Smooth muscle cell (in vitro differentiated cells): ENCODE measurements around the gene NPAS2. TPM values are rescaled to one million over a fixed set of nuclear protein-coding genes. Genes with fewer than 3 reads are reported as not detected.

Source experiments
- DNase-seq: peaks from one replicate; lab custom pipeline; 2025; ENCODE audit not compliant: unreplicated experiment; lab: John Stamatoyannopoulos, UW
- H2AFZ ChIP-seq: fragments of 200-600 bp; sonication (generic); 2 replicates; pipeline ENCODE4 v1.6.0; 2016; ENCODE audit warnings: antibody characterized with exemption, low read depth, mild to moderate bottlenecking
- H3F3A ChIP-seq: fragments of 200-600 bp; sonication (generic); 2 replicates; pipeline ENCODE4 v1.6.0; 2017; ENCODE audit warnings: antibody characterized with exemption, low read depth
- H3K27ac ChIP-seq: fragments of 200-600 bp; sonication (generic); 2 replicates; pipeline ENCODE4 v1.5.1; 2016; ENCODE audit warnings: low read depth, mild to moderate bottlenecking
- H3K27me3 ChIP-seq: fragments of 200-600 bp; sonication (generic); 2 replicates; pipeline ENCODE4 v1.6.1; 2016; ENCODE audit warnings: low read depth, mild to moderate bottlenecking
- H3K36me3 ChIP-seq: fragments of 200-600 bp; sonication (generic); 2 replicates; pipeline ENCODE4 v1.5.1; 2016; ENCODE audit warnings: low read depth
- H3K4me1 ChIP-seq: fragments of 200-600 bp; sonication (generic); 2 replicates; pipeline ENCODE4 v1.5.1; 2016; ENCODE audit warnings: low read depth
- H3K4me2 ChIP-seq: fragments of 200-600 bp; sonication (generic); 2 replicates; pipeline ENCODE4 v1.6.0; 2016; ENCODE audit warnings: mild to moderate bottlenecking
- H3K4me3 ChIP-seq: fragments of 200-600 bp; sonication (generic); 2 replicates; pipeline ENCODE4 v1.5.1; 2016; ENCODE audit warnings: mild to moderate bottlenecking
- H3K79me2 ChIP-seq: fragments of 200-600 bp; sonication (generic); 2 replicates; pipeline ENCODE4 v1.6.0; 2016; ENCODE audit warnings: low read depth, mild to moderate bottlenecking
- H3K9ac ChIP-seq: fragments of 200-600 bp; sonication (generic); 2 replicates; pipeline ENCODE4 v1.6.0; 2016; ENCODE audit warnings: low read depth
- H3K9me3 ChIP-seq: fragments of 200-600 bp; sonication (generic); replicated peaks from 2 replicates; pipeline ENCODE4 v1.5.1; 2016; ENCODE audit warnings: low read depth
- H4K20me1 ChIP-seq: fragments of 200-600 bp; sonication (generic); 2 replicates; pipeline ENCODE4 v1.6.0; 2016; ENCODE audit warnings: low read depth
- CTCF ChIP-seq: fragments of 200-600 bp; sonication (generic); IDR thresholded peaks from 2 replicates; pipeline ENCODE4 v1.5.1; 2017; ENCODE audit warnings: borderline replicate concordance, mild to moderate bottlenecking, antibody characterized with exemption; ENCODE audit not compliant: insufficient read depth, poor library complexity, severe bottlenecking
- WGBS: methylation state at CpG from one replicate; pipeline ENCODE4 v1.1.7; 2016; ENCODE audit warnings: low lambda C conversion rate; 5-methylcytosine and 5-hydroxymethylcytosine counted together
- polyA plus RNA-seq: library from polyadenylated mRNA; unstranded; fragments of >200 nt; fragmentation: Nextera tagmentation; extraction: Ambion mirVana; gene quantifications from 2 replicates; pipeline ENCODE4 v1.2.1, GENCODE V29; 2016
- total RNA-seq: library from RNA; depleted of rRNA; stranded (reverse); fragments of >200 nt; gene quantifications from 2 replicates; pipeline ENCODE4 v1.2.3, GENCODE V29; 2014

The NPAS2 gene
- total and polyA plus RNA-seq, 2 experiments from 2014 or later: 20.2 to 20.7 TPM

- TF ChIP-seq CTCF: no peak
- Histone ChIP-seq H3K9me3 (no peaks in the 10 kb centered on the region), H3K4me2 (no peak overlapping the region), H3K36me3 (no peaks in the 10 kb centered on the region), H3K9ac (no peak overlapping the region), H4K20me1 (no peaks in the 10 kb centered on the region), H2AFZ (no peak overlapping the region), H3K4me3 (no peak overlapping the region), H3F3A (no peaks in the 10 kb centered on the region), H3K79me2 (no peaks in the 10 kb centered on the region), H3K27me3 (no peaks in the 10 kb centered on the region), H3K4me1 (no peaks in the 10 kb centered on the region), H3K27ac (no peak overlapping the region)
- 92% methylated on average over 15 of the region's 15 CpGs for WGBS
- no peak for DNase-seq
Observed at GRCh38 chr2:101032084-101032776, 212.3 kb downstream of the NPAS2 start.

- WGBS: 95% methylated on average over 2 of the region's 2 CpGs
Observed at GRCh38 chr2:101036562-101036961, 216.6 kb downstream of the NPAS2 start.

GRCh38 chr2:101037161-101037755, 217.3 kb downstream of the NPAS2 start:
- Histone ChIP-seq H3K79me2 (no peaks in the 10 kb centered on the region), H3K9ac (no peak overlapping the region), H3K9me3 (no peaks in the 10 kb centered on the region), H3K36me3 (no peaks in the 10 kb centered on the region), H3K27ac (no peak overlapping the region), H3K27me3 (no peaks in the 10 kb centered on the region), H3K4me1 (no peaks in the 10 kb centered on the region), H3K4me3 (no peak overlapping the region), H2AFZ (no peak overlapping the region), H3K4me2 (no peak overlapping the region), H4K20me1 (no peaks in the 10 kb centered on the region), H3F3A (no peaks in the 10 kb centered on the region)
- no peak for TF ChIP-seq CTCF
- no peak for DNase-seq
- WGBS: 97% methylated on average over 19 of the region's 19 CpGs

More at GRCh38 chr2:101036562-101036961, 216.6 kb downstream of the NPAS2 start:
- no peak overlapping the region for H2AFZ ChIP-seq
- H3K9me3 ChIP-seq: no peaks in the 10 kb centered on the region
- H3K4me3 ChIP-seq: no peak overlapping the region
- no peak overlapping the region for H3K4me2 ChIP-seq
- no peaks in the 10 kb centered on the region for H3F3A ChIP-seq
- no peak overlapping the region for H3K9ac ChIP-seq
- H4K20me1 ChIP-seq: no peaks in the 10 kb centered on the region
- H3K27ac ChIP-seq: no peak overlapping the region
- no peaks in the 10 kb centered on the region for H3K4me1 ChIP-seq
- no peaks in the 10 kb centered on the region for H3K36me3 ChIP-seq
- no peaks in the 10 kb centered on the region for H3K79me2 ChIP-seq
- DNase-seq: no peak
- no peaks in the 10 kb centered on the region for H3K27me3 ChIP-seq
- TF ChIP-seq CTCF: peak; percentile 56
